CD4-positive, alpha-beta T cell (primary cell): ENCODE data around the gene GUCD1. TPM values are rescaled to one million over a fixed set of nuclear protein-coding genes. Genes with fewer than 3 reads are reported as not detected.

ENCODE experiments used
- ATAC-seq: fragments of 200-7000 bp; cut with Tn5 transposase; one replicate; pipeline ENCODE4 v1.10.0; 2022; ENCODE audit warnings: mild to moderate bottlenecking; ENCODE audit not compliant: poor library complexity
- CTCF ChIA-PET: fragments of 350-600 bp; sonication (Branson Sonifier 250); formaldehyde crosslinking; loops from one replicate; lab custom pipeline; 2021; ENCODE audit warnings: antibody characterized with exemption, inconsistent platforms; lab: Charles Lee
- POLR2A ChIA-PET: fragments of 350-600 bp; sonication (Branson Sonifier 250); formaldehyde crosslinking; loops from one replicate; lab custom pipeline; 2021; ENCODE audit warnings: antibody characterized with exemption, inconsistent platforms; lab: Charles Lee
- DNase-seq, 14 experiments: peaks; one replicate each; pipeline ENCODE4 v3.0.0-alpha.2; 2013 to 2020; ENCODE audit warnings: mixed read lengths in 2 of 14
- H3K27ac ChIP-seq, 2 donors: one replicate each; pipeline versions ENCODE4 v1.5.1 to v1.7.0; 2013; ENCODE audit warnings: low read length in 2 of 2, low read depth in 1 of 2, mild to moderate bottlenecking in 1 of 2
- H3K27me3 ChIP-seq, 2 experiments: 1 replicate in 1 of 2; 2 replicates in 1 of 2; pipeline versions ENCODE4 v1.6.1 to v1.7.0; 2013; ENCODE audit warnings: low read length in 2 of 2, control low read depth in 1 of 2, mild to moderate bottlenecking in 1 of 2, moderate library complexity in 1 of 2; ENCODE audit not compliant: insufficient read depth in 2 of 2, control insufficient read depth in 1 of 2
- H3K36me3 ChIP-seq: one replicate; pipeline ENCODE4 v1.6.1; 2013; ENCODE audit warnings: low read length, control low read depth; ENCODE audit not compliant: insufficient read depth
- H3K4me1 ChIP-seq: one replicate; pipeline ENCODE4 v1.6.1; 2013; ENCODE audit warnings: low read length, control low read depth; ENCODE audit not compliant: insufficient read depth
- H3K4me3 ChIP-seq: one replicate; pipeline ENCODE4 v1.5.1; 2013; ENCODE audit warnings: mild to moderate bottlenecking, low read length, moderate library complexity
- H3K9me3 ChIP-seq, 2 experiments: 1 replicate in 1 of 2; 2 replicates in 1 of 2; pipeline versions ENCODE4 v1.6.1 to v1.7.0; 2013; ENCODE audit warnings: low read length in 2 of 2, mild to moderate bottlenecking in 2 of 2, control low read depth in 1 of 2, moderate library complexity in 1 of 2; ENCODE audit not compliant: control insufficient read depth in 1 of 2, insufficient read depth in 1 of 2
- H3K27ac Mint-ChIP-seq: one replicate; pipeline ENCODE4 v1.8.0; 2020; ENCODE audit warnings: mixed read lengths
- H3K27me3 Mint-ChIP-seq: one replicate; pipeline ENCODE4 v1.8.0; 2021; ENCODE audit warnings: mixed read lengths
- H3K36me3 Mint-ChIP-seq: one replicate; pipeline ENCODE4 v1.8.0; 2021; ENCODE audit warnings: low read depth, mixed read lengths
- H3K4me1 Mint-ChIP-seq: one replicate; pipeline ENCODE4 v1.8.0; 2021; ENCODE audit warnings: low read depth, mixed read lengths
- H3K4me3 Mint-ChIP-seq: one replicate; pipeline ENCODE4 v1.8.0; 2020; ENCODE audit warnings: mild to moderate bottlenecking, mixed read lengths
- H3K9me3 Mint-ChIP-seq: one replicate; pipeline ENCODE4 v1.8.0; 2020; ENCODE audit warnings: mixed read lengths
- intact Hi-C, 2 experiments: fragments of 100-400 bp; cut with DNase I in 1 of 2; cut with micrococcal nuclease in 1 of 2; formaldehyde crosslinking; loops; one replicate each; pipeline versions ENCODE4 v1.15.1 to v1.9.0; 2023 to 2025; cut with DNase I, micrococcal nuclease
- total RNA-seq, 174 experiments: library from RNA in 2 of 174; stranded (reverse) in 2 of 174; gene quantifications; one replicate each; pipeline ENCODE4 v1.2.3 and lab custom pipeline; 2021 to 2026
- TF ChIP-seq, protein P1 (sequence below): fragments of 200-600 bp; IDR thresholded peaks from one replicate; pipeline ENCODE4 v1.8.0; 2022; ENCODE audit warnings: antibody characterized with exemption, mild to moderate bottlenecking

The GUCD1 gene
- total RNA-seq, 2 experiments from 2014 or later = 60.9 to 68.3 TPM

DNA sequence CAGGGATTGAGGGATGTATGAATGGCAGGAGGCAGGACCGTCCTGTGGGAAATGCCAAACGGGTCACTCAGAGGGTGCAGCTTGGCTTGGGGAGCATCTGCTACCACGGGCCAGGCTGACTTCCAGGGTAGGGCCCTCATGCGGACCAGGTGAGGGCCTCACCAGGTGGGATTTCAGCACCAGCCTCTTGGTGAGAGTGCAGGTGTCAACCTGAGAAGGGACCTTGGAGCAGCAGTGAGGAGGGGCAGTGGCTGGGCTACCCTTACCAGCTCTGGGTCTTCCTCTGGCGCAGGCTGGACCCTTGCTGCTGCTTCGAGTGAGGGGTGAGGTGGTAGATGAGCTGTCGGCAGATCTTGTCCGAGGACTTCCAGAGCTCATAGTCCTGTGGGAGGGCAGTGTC lies 33.0 kb upstream of the GUCD1 start:
- Histone ChIP-seq H3K4me1 (peaks cover 7% of the 10 kb centered on the region), H3K27ac (no peak overlapping the region), H3K27me3 (peaks cover 3 to 6% of the 10 kb centered on the region in 2 experiments), H3K36me3 (no peaks in the 10 kb centered on the region), H3K4me3 (no peak overlapping the region), H3K9me3 (no peaks in the 10 kb centered on the region)
- TF ChIP-seq, protein P1, sequence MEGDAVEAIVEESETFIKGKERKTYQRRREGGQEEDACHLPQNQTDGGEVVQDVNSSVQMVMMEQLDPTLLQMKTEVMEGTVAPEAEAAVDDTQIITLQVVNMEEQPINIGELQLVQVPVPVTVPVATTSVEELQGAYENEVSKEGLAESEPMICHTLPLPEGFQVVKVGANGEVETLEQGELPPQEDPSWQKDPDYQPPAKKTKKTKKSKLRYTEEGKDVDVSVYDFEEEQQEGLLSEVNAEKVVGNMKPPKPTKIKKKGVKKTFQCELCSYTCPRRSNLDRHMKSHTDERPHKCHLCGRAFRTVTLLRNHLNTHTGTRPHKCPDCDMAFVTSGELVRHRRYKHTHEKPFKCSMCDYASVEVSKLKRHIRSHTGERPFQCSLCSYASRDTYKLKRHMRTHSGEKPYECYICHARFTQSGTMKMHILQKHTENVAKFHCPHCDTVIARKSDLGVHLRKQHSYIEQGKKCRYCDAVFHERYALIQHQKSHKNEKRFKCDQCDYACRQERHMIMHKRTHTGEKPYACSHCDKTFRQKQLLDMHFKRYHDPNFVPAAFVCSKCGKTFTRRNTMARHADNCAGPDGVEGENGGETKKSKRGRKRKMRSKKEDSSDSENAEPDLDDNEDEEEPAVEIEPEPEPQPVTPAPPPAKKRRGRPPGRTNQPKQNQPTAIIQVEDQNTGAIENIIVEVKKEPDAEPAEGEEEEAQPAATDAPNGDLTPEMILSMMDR = no peak
- H3K27me3 Mint-ChIP-seq = peaks cover 6% of the 10 kb centered on the region
- H3K27ac Mint-ChIP-seq = no peak overlapping the region
- no peaks in the 10 kb centered on the region for H3K36me3 Mint-ChIP-seq
- peaks cover 5% of the 10 kb centered on the region for H3K4me1 Mint-ChIP-seq
- no peak for ATAC-seq
- ChIA-PET POLR2A (no interaction called here), CTCF (no interaction called here)
- intact Hi-C loops = no loop called here
- DNase-seq = peak in 1 of 14 experiments; percentile 5
- no peaks in the 10 kb centered on the region for H3K9me3 Mint-ChIP-seq
- H3K4me3 Mint-ChIP-seq = no peak overlapping the region

DNA sequence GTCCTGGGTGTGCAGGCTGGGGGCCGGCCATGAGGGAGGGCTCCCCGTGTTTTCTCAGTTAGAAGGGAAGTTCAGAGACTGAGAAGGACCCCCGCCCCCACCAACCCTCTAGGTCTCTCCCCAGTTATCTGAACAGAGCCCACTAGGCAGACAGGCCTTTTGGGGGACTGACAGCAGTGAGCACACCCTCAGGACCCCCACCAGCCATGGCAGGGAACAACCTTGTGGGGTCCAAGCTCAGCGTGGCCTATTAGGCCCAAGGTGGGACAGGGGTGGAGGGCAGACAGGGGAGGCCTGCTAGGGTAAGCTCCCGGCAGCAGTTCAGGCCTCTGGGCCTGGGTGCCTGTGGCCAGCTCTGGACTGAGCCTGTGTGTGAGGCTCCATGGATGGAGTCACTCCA lies 32.3 kb upstream of the GUCD1 start:
- intact Hi-C loops = no loop called here
- Histone ChIP-seq H3K9me3 (no peaks in the 10 kb centered on the region), H3K27ac (no peak overlapping the region), H3K4me1 (peaks cover 3% of the 10 kb centered on the region), H3K4me3 (no peak overlapping the region), H3K36me3 (no peaks in the 10 kb centered on the region), H3K27me3 (peaks cover under 1 to 6% of the 10 kb centered on the region in 2 experiments)
- POLR2A ChIA-PET = no interaction called here
- DNase-seq = peak in 1 of 14 experiments; percentile 9
- H3K4me1 Mint-ChIP-seq = peaks cover 2% of the 10 kb centered on the region
- no peaks in the 10 kb centered on the region for H3K36me3 Mint-ChIP-seq
- no peaks in the 10 kb centered on the region for H3K9me3 Mint-ChIP-seq
- CTCF ChIA-PET = no interaction called here
- peaks cover 3% of the 10 kb centered on the region for H3K27me3 Mint-ChIP-seq
- H3K4me3 Mint-ChIP-seq = no peak overlapping the region
- H3K27ac Mint-ChIP-seq = no peak overlapping the region
- no peak for ATAC-seq
- TF ChIP-seq, protein P1 = no peak

DNA sequence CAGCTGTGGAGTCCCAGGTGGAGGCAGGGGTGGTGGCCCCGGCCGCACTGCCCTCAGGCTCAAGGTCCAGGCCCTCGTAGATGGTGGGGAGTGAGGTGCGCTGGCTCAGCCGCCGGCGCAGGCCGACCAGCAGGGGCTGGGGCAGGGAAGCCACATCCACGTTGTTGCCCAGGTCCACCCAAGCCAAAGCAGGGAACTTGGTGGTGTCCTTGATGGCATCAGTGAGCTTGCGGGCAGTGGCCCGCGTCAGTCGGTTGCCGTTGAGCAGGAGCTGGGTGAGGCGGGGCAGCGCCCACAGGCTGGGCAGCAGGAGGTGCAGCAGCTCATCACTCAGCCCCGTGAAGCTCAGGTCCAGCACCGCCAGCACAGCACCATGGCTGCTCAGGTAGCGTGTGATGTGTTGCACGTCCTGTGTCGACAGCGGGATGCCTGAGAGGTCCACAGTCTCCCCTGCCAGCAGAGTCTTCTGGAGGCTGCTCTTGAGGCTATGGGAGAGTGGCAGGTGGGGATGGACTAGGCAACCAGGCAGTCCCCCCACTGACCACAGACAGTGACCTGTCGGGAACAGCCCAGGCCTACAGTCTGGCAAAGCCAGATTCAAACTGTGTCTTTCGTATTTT lies 31.1 kb upstream of the GUCD1 start:
- H3K27me3 Mint-ChIP-seq = no peaks in the 10 kb centered on the region
- no peaks in the 10 kb centered on the region for H3K9me3 ChIP-seq
- no peak overlapping the region for H3K4me3 ChIP-seq
- H3K36me3 Mint-ChIP-seq = no peaks in the 10 kb centered on the region
- ChIA-PET POLR2A (no interaction called here), CTCF (no interaction called here)
- no peaks in the 10 kb centered on the region for H3K27me3 ChIP-seq
- H3K27ac Mint-ChIP-seq = no peak overlapping the region
- no peaks in the 10 kb centered on the region for H3K4me1 ChIP-seq
- H3K4me3 Mint-ChIP-seq = no peak overlapping the region
- no peaks in the 10 kb centered on the region for H3K9me3 Mint-ChIP-seq
- peak in 1 of 14 experiments; percentile 7 for DNase-seq
- no peaks in the 10 kb centered on the region for H3K4me1 Mint-ChIP-seq
- TF ChIP-seq, protein P1 = no peak
- ATAC-seq = no peak
- no peaks in the 10 kb centered on the region for H3K36me3 ChIP-seq
- intact Hi-C loops = no loop called here
- H3K27ac ChIP-seq = no peak overlapping the region
